Spleen (tissue), 11 donors: Measurements from ENCODE around the gene DYNLT2B. TPM values are rescaled to one million over a fixed set of nuclear protein-coding genes. Genes with fewer than 3 reads are reported as not detected.
"Not testable (repeated sequence)": the region's sequence is repeated elsewhere in the genome, so short reads cannot be mapped to it uniquely, and the experiment has no call there.

Source experiments
- DNase-seq: peaks from one replicate; pipeline ENCODE4 v3.0.0-alpha.2; 2020
- H3K27ac ChIP-seq, 8 donors: fragments of 200-600 bp; sonication (generic) in 7 of 8; 1 replicate in 4 of 8; 2 replicates in 4 of 8; pipeline versions ENCODE4 v1.5.0 to v1.8.0; 2016 to 2021; ENCODE audit warnings: inconsistent platforms in 4 of 8, mild to moderate bottlenecking in 4 of 8, moderate library complexity in 1 of 8
- H3K27me3 ChIP-seq, 7 donors: fragments of 200-600 bp; sonication (generic) in 6 of 7; replicated peaks in 1 of 7; 1 replicate in 4 of 7; 2 replicates in 3 of 7; pipeline versions ENCODE4 v1.5.0 to v1.8.0; 2016 to 2021; ENCODE audit warnings: inconsistent platforms in 3 of 7, mild to moderate bottlenecking in 1 of 7
- H3K36me3 ChIP-seq, 6 donors: fragments of 200-600 bp; sonication (generic) in 5 of 6; 1 replicate in 4 of 6; 2 replicates in 2 of 6; pipeline versions ENCODE4 v1.5.0 to v1.8.0; 2016 to 2021; ENCODE audit warnings: inconsistent platforms in 2 of 6
- H3K4me1 ChIP-seq, 6 donors: fragments of 200-600 bp; sonication (generic) in 5 of 6; 1 replicate in 3 of 6; 2 replicates in 3 of 6; pipeline versions ENCODE4 v1.5.0 to v1.8.0; 2016 to 2021; ENCODE audit warnings: inconsistent platforms in 3 of 6
- H3K4me3 ChIP-seq, 8 donors: fragments of 200-600 bp; sonication (generic) in 7 of 8; 1 replicate in 4 of 8; 2 replicates in 4 of 8; pipeline versions ENCODE4 v1.5.0 to v1.8.0; 2016 to 2021; ENCODE audit warnings: inconsistent platforms in 4 of 8, mild to moderate bottlenecking in 4 of 8, moderate library complexity in 2 of 8
- H3K9me3 ChIP-seq, 8 donors: fragments of 200-600 bp; sonication (generic) in 7 of 8; 1 replicate in 4 of 8; 2 replicates in 4 of 8; pipeline versions ENCODE4 v1.5.0 to v1.8.0; 2016 to 2021; ENCODE audit warnings: inconsistent platforms in 4 of 8
- CTCF ChIP-seq, 11 experiments: fragments of 200-600 bp in 7 of 11; fragments of 450-650 bp in 4 of 11; sonication (generic) in 4 of 11; IDR thresholded peaks in 8 of 11; conservative IDR thresholded peaks in 3 of 11; 1 replicate in 7 of 11; 2 replicates in 4 of 11; pipeline versions ENCODE4 v1.4.0 to v1.8.0; 2016 to 2021; ENCODE audit warnings: antibody characterized with exemption in 11 of 11, inconsistent platforms in 4 of 11, mild to moderate bottlenecking in 1 of 11
- POLR2A ChIP-seq, 3 donors: fragments of 450-650 bp; IDR thresholded peaks; one replicate each; pipeline ENCODE4 v1.5.1; 2017; ENCODE audit warnings: antibody characterized with exemption in 3 of 3, mild to moderate bottlenecking in 1 of 3
- POLR2AphosphoS5 ChIP-seq, 3 donors: sonication (generic); formaldehyde crosslinking; IDR thresholded peaks; one replicate each; pipeline ENCODE4 v1.5.1; 2017; ENCODE audit warnings: antibody characterized with exemption in 3 of 3
- WGBS, 5 donors: extraction: QIAGEN DNeasy Blood & Tissue Kit in 3 of 5; methylation state at CpG; one replicate each; pipeline versions ENCODE4 v1.1.5 to v1.1.7; 2013 to 2018; 5-methylcytosine and 5-hydroxymethylcytosine counted together
- intact Hi-C: fragments of 100-400 bp; cut with DNase I; formaldehyde crosslinking; loops from one replicate; pipeline ENCODE4 v1.15.0; 2023; ENCODE audit warnings: low total_unique reads
- polyA plus RNA-seq, 3 donors: library from polyadenylated mRNA; stranded (reverse); fragments of 200-250 nt; gene quantifications; one replicate each; pipeline ENCODE4 v1.2.1, GENCODE V29; 2013
- total RNA-seq, 7 donors: library from RNA; depleted of rRNA in 3 of 7; stranded (reverse); fragments of >200 nt in 3 of 7; fragmentation: NEBNext Ultra II Directional in 4 of 7; extraction: Animal tissue kit (Norgen Biotek cat#: 25700) in 4 of 7; gene quantifications; one replicate each; pipeline versions ENCODE4 v1.1.0 to v1.2.1, GENCODE V29; 2016 to 2021
- donor health status: healthy with polysubstance abuse.
- donor health status: DM: no; HTN: no; CAD: no; lungs with moderate emphysema.
- donor health status: DM: no; HTN: no; CAD: no.
- donor health status: Bipolar disorder and iron deficiency.
- donor health status: healthy.
- donor health status: DM: no; HTN: no; CAD: no.
- donor health status: DM: yes; HTN: yes; CAD: no.

The DYNLT2B gene
- total and polyA plus RNA-seq, 10 donors: 1.7 to 21.3 (median 7.1) TPM

- no peaks in the 10 kb centered on the region for H3K36me3 ChIP-seq
- peaks cover 0 to 16% (median 8%) of the 10 kb centered on the region in 6 donors for H3K4me1 ChIP-seq
- no peaks in the 10 kb centered on the region for H3K9me3 ChIP-seq
- no peak for DNase-seq
- H3K27ac ChIP-seq: no peak overlapping the region
- no peaks in the 10 kb centered on the region for H3K27me3 ChIP-seq
- 93 to 98% (median 94%) methylated on average over 3 of the region's 3 CpGs for WGBS, 5 donors
- no peak overlapping the region for H3K4me3 ChIP-seq
- intact Hi-C loops: no loop called here
- TF ChIP-seq CTCF (IDR thresholded peaks at IDR 0.05 in 8 of 11, conservative IDR thresholded peaks at IDR 0.05 in 3 of 11): no peak
- TF ChIP-seq POLR2AphosphoS5 (IDR thresholded peaks at IDR 0.05): no peak
- no peak for TF ChIP-seq POLR2A (IDR thresholded peaks at IDR 0.05)
Measured at GRCh38 chr3:196314597-196314996, 3.4 kb downstream of the DYNLT2B start.

- H3K27ac ChIP-seq, DNase-seq, H3K27me3 ChIP-seq, H3K36me3 ChIP-seq, H3K9me3 ChIP-seq, intact Hi-C loops, H3K4me3 ChIP-seq: not testable (repeated sequence)
- 90 to 94% (median 92%) methylated on average over 7 of the region's 7 CpGs for WGBS, 5 donors
- H3K4me1 ChIP-seq: peaks cover 0 to 12% (median 5%) of the 10 kb centered on the region in 6 donors
Measured at GRCh38 chr3:196314086-196314485, 4.0 kb downstream of the DYNLT2B start.

- H3K4me1 ChIP-seq, H3K36me3 ChIP-seq, H3K9me3 ChIP-seq, intact Hi-C loops, H3K27ac ChIP-seq, H3K4me3 ChIP-seq, H3K27me3 ChIP-seq, DNase-seq: not testable (repeated sequence)
- 91 to 98% (median 92%) methylated on average over 5 to 8 of the region's 8 CpGs for WGBS, 5 donors
Measured at GRCh38 chr3:196302960-196303359, 15.1 kb downstream of the DYNLT2B start.

GRCh38 chr3:196302551-196302950 lies 15.5 kb downstream of the DYNLT2B start:
- peak overlapping the region in 5 of 8 donors; percentile 13 to 59 (median 21) for H3K27ac ChIP-seq
- intact Hi-C loops, H3K9me3 ChIP-seq, H3K27me3 ChIP-seq, DNase-seq, H3K4me1 ChIP-seq, H3K4me3 ChIP-seq, H3K36me3 ChIP-seq: not testable (repeated sequence)
- whole genome bisulfite sequencing, 5 donors: 47 to 70% (median 60%) methylated on average over 7 to 8 of the region's 10 CpGs

- DNase-seq: no peak
- H3K4me3 ChIP-seq: no peak overlapping the region
- peaks cover 0 to 6% (median 2%) of the 10 kb centered on the region in 6 donors for H3K4me1 ChIP-seq
- 93 to 100% (median 98%) methylated on average over 2 of the region's 2 CpGs for WGBS, 5 donors
- no peak for TF ChIP-seq POLR2A (IDR thresholded peaks at IDR 0.05)
- H3K36me3 ChIP-seq: no peaks in the 10 kb centered on the region
- H3K27ac ChIP-seq: no peak overlapping the region
- H3K27me3 ChIP-seq: no peaks in the 10 kb centered on the region
- H3K9me3 ChIP-seq: no peaks in the 10 kb centered on the region
- intact Hi-C loops: no loop called here
Measured at GRCh38 chr3:196298521-196298920, 19.5 kb downstream of the DYNLT2B start.

DNA sequence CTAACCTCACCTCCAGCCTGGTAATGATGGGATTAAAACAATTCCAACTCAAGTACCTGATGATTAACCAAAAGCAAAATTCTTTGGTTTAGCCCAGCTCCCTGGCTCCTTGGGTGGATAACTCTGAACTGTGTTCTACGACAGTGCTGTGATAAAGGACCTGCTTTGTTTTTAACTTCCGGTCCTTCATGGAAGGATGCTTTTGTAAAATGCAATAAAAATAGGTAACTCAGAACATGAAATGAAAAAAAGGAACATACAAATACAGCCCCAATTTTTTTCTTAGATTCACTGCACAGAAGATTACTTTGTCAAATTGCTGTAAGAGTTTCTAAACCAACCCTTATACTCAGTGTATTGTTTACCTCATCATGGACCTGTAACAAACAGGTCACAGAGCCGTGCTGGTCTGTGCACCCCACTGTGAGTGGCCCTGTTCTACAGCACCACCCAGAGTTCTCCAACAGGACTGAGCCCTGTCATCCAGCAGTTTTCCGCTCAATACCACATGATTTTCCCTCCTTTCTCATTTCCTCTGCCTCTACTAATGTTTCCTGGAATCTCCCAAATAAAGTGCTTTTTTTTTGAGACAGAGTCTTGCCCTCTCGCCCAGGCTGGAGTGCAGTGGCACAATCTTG lies 25.6 kb downstream of the DYNLT2B start:
- Histone ChIP-seq H3K4me3 (no peak overlapping the region), H3K9me3 (no peaks in the 10 kb centered on the region), H3K4me1 (peaks cover 0 to 25% (median 9%) of the 10 kb centered on the region in 6 donors), H3K27ac (peak overlapping the region in 5 of 8 donors; percentile 1 to 65 (median 38)), H3K27me3 (no peaks in the 10 kb centered on the region), H3K36me3 (no peaks in the 10 kb centered on the region)
- no peak for TF ChIP-seq POLR2A (IDR thresholded peaks at IDR 0.05)
- TF ChIP-seq POLR2AphosphoS5 (IDR thresholded peaks at IDR 0.05): no peak
- no peak for TF ChIP-seq CTCF (IDR thresholded peaks at IDR 0.05 in 8 of 11, conservative IDR thresholded peaks at IDR 0.05 in 3 of 11)
- 81 to 87% (median 83%) methylated on average over 5 of the region's 5 CpGs for WGBS, 5 donors
- intact Hi-C loops: no loop called here
- no peak for DNase-seq
